ENCODE measurements around the gene TRRAP. TPM values are rescaled to one million over a fixed set of nuclear protein-coding genes. Genes with fewer than 3 reads are reported as not detected.

The TRRAP gene
- total RNA-seq, 8 experiments from 2014 or later = 11.7 to 55.6 (median 22.7) TPM

DNA sequence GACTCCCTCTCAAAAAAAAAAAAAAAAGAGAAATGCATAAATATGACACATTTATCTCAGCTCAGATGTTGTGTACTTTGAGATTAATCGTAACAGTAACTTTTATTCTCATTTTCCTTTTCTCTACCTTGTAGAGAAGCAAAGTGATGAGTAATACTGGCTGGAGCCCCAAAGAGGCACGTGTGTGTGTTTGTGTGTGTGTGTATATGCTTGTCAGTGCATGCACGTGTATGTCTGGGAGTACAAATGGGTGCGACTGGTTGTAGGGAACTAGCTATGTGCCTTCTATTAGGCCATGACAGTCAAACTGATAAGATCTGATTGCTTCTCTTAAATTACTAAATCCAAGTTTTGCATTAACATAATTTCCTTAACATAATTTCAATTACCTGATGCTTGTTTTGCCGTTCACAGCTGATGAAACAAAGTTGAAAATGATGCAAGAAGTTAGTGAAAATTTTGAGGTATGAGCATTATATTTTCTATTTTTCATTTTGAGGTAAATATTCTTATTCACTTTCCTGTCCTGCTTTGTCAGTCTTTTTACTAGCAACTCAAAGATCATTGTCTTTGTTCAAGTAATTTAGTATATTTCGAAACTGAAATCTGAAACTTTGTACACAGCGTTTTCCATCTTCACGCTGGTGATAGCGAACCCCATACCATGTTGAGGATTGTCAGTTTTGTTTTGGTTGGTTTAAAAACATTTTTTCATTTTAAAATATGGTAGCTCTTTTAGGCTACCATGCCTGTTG lies 3.4 kb downstream of the TRRAP start:
- 90 to 100% (median 98%) methylated on average over 3 to 9 of the region's 9 CpGs for WGBS, 10 experiments
- H3K4me1 ChIP-seq (replicated peaks in 1 of 2) = peaks cover 13 to 14% of the 10 kb centered on the region in 2 donors
- H3K27ac ChIP-seq = no peak overlapping the region
- no peak for ATAC-seq (replicated peaks in 6 of 8)
- in situ Hi-C loops (cut with MboI; ENCODE audit: low pct_unique_long_range_greater_than_20kb in 2 of 9, low sequenced_read_pairs in 9 of 9, unreplicated experiment in 9 of 9) = no loop called here
- no peak overlapping the region for H3K4me3 ChIP-seq

DNA sequence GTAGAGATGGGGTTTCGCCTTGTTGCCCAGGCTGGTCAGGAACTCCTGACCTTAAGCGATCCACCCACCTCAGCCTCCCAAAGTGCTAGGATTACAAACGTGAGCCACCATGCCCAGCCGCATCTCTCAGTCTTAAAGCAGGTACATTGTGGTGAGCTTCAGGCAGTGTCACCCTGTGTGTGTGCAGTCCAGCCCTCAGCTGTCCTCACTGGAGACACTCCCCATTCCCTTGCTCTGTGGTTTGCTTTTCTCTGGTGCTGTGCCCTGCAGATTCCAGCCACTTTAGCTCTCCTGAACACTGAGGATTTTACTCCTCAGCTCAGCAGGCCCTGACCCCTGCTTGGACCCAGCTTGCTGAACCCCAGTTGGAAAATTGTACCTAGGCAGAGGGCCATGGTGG lies 6.1 kb downstream of the TRRAP start:
- Histone ChIP-seq H3K4me3 (no peak overlapping the region), H3K4me1 (replicated peaks in 1 of 2) (peaks cover 4% of the 10 kb centered on the region in 2 donors), H3K27ac (no peak overlapping the region)
- no peak for ATAC-seq (replicated peaks in 6 of 8)
- in situ Hi-C loops (cut with MboI; ENCODE audit: low pct_unique_long_range_greater_than_20kb in 2 of 9, low sequenced_read_pairs in 9 of 9, unreplicated experiment in 9 of 9) = no loop called here
- 87 to 100% (median 90%) methylated on average over 2 to 3 of the region's 4 CpGs; no CpG with 5 or more reads in 5 of the 10 experiments for WGBS, 10 experiments

DNA sequence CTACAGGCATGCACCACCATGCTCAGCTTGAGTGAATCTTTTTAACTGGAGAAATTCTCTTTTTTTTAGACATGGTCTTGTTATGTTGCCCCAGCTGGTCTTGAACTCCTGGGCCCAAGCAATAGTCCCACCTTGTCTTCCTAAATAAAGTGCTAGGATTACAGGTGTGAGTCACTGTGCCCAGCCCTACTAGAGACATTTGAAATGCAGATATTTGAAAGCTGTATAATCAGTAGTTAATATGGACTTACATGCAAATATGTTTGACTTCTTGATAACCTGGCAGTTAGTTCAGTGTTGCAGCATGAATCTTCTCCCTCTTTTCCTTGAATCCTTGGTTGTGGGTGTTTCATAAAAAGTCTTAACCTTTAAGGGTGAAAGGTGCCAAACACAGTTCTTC lies 8.7 kb downstream of the TRRAP start:
- Histone ChIP-seq H3K4me3 (no peak overlapping the region), H3K27ac (no peak overlapping the region), H3K4me1 (replicated peaks in 1 of 2) (no peaks in the 10 kb centered on the region)
- in situ Hi-C loops (cut with MboI; ENCODE audit: low pct_unique_long_range_greater_than_20kb in 2 of 9, low sequenced_read_pairs in 9 of 9, unreplicated experiment in 9 of 9) = no loop called here
- ATAC-seq (replicated peaks in 6 of 8) = peak in 3 of 8 experiments; percentile 36 to 85 (median 72)

DNA sequence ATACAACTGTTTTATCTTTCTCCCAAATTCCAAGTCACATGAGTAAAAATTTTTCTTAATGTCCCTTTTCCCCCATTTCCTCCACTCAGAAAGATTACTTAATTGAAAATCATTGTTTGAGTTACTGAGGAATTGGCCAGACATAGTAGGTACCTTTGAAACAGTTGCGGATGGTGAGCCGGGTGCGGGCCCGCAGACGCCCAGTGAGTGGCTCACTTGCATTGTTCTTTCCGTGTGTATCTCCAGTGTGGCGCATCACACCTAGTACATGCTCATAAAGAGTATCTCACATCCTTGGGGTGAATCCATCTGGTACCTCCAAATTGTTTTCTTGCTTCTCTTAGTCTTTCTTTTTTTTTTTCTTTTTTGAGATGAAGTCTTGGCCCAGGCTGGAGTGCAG lies 14.3 kb downstream of the TRRAP start:
- ATAC-seq (replicated peaks in 6 of 8) = no peak
- Histone ChIP-seq H3K4me3 (no peak overlapping the region), H3K27ac (no peak overlapping the region), H3K4me1 (replicated peaks in 1 of 2) (no peaks in the 10 kb centered on the region)
- WGBS, 10 experiments = 92 to 100% (median 100%) methylated on average over 1 to 7 of the region's 7 CpGs; no CpG with 5 or more reads in 5 of the 10 experiments
- in situ Hi-C loops (cut with MboI; ENCODE audit: low pct_unique_long_range_greater_than_20kb in 2 of 9, low sequenced_read_pairs in 9 of 9, unreplicated experiment in 9 of 9) = no loop called here

DNA sequence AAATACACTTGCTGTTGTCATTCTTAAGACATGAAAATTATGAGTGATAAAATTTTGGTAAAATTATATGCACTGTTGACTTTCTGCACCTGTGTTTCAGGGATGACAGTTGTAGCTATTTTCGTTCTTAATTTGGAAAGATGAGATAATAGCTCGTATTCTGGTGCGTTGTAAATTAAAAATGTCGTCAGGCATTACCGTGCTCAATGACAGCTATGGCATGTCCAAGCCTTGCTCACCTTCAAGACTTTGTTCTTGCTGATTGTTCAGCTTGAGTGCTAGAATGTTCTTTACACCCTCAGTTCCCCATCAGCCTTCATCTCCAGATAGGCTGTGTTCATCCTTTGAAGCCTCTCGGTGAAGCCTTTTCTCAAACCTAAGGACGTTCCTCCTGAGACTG lies 21.5 kb downstream of the TRRAP start:
- ATAC-seq (replicated peaks in 6 of 8) = no peak
- in situ Hi-C loops (cut with MboI; ENCODE audit: low pct_unique_long_range_greater_than_20kb in 2 of 9, low sequenced_read_pairs in 9 of 9, unreplicated experiment in 9 of 9) = no loop called here
- 82 to 100% (median 96%) methylated on average over 1 to 7 of the region's 7 CpGs; no CpG with 5 or more reads in 1 of the 10 experiments for WGBS, 10 experiments

DNA sequence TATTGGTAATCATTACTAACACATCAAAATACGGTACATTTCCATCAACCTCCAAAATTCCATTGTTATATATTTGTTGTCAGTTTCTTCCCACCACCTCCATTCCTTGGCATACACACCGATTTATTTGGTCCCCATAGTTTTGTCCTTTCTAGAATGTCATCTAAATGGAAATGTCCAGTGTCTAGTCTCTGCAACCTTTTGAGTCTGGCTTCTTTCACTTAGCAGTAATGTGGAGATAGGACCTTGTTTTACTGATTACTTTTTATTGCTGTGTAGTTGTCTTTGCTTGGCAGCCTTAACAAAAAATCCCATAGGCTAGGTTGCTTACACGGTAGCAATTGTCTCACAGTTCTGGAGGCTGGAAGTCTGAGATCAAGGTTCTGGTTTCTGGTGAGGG lies 22.5 kb downstream of the TRRAP start:
- Histone ChIP-seq H3K27ac (no peak overlapping the region), H3K4me1 (replicated peaks in 1 of 2) (no peaks in the 10 kb centered on the region), H3K4me3 (no peak overlapping the region)
- no peak for ATAC-seq (replicated peaks in 6 of 8)
- in situ Hi-C loops (cut with MboI; ENCODE audit: low pct_unique_long_range_greater_than_20kb in 2 of 9, low sequenced_read_pairs in 9 of 9, unreplicated experiment in 9 of 9) = no loop called here
- 80 to 100% (median 100%) methylated on average over 1 to 3 of the region's 3 CpGs; no CpG with 5 or more reads in 1 of the 10 experiments for WGBS, 10 experiments

More for the DNA sequence above, 21.5 kb downstream of the TRRAP start:
- H3K27ac ChIP-seq = no peak overlapping the region
- H3K4me3 ChIP-seq = no peak overlapping the region
- no peaks in the 10 kb centered on the region for H3K4me1 ChIP-seq (replicated peaks in 1 of 2)

DNA sequence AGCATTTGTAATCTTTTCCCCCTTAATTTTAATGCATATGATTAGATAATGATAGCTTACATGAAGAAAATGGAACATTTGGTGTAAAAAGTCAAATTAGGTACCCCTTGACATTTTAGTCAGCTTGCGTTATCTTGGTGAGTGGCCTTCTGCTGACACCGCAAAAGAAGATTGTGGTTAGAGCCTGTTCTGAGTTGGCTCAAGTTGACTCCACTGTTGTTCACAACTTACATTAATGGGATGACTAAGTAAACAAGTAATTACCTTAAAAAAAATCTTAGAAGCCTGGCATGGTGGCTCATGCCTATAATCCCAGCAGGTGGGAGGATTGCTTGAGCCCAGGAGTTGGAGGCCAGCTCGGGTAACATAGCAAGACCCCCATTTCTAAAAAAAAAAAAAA lies 24.2 kb downstream of the TRRAP start:
- in situ Hi-C loops (cut with MboI; ENCODE audit: low pct_unique_long_range_greater_than_20kb in 2 of 9, low sequenced_read_pairs in 9 of 9, unreplicated experiment in 9 of 9) = no loop called here
- H3K27ac ChIP-seq = no peak overlapping the region
- no peak for ATAC-seq (replicated peaks in 6 of 8)
- no peaks in the 10 kb centered on the region for H3K4me1 ChIP-seq (replicated peaks in 1 of 2)
- no peak overlapping the region for H3K4me3 ChIP-seq
- whole genome bisulfite sequencing, 10 experiments = 77 to 100% (median 100%) methylated on average over 1 to 3 of the region's 3 CpGs; no CpG with 5 or more reads in 1 of the 10 experiments

DNA sequence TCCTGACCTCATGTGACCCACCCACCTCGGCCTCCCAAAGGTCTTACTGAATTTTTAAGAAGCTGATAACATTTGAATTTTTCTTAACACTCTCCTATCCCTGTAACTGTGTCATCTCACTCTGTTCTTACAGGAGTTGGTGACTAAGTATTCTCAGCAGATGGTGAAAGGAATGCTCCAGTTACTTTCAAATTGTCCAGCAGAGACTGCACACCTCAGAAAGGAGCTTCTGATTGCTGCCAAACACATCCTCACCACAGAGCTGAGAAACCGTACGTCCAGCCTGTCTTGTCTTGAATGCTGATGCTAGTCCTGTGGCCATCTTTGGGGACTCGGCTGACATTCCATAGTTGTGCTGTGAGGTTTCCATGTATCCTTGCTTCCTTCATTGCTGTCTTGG lies 24.9 kb downstream of the TRRAP start:
- Histone ChIP-seq H3K4me1 (replicated peaks in 1 of 2) (no peaks in the 10 kb centered on the region), H3K27ac (no peak overlapping the region), H3K4me3 (no peak overlapping the region)
- 94 to 100% (median 100%) methylated on average over 1 to 4 of the region's 4 CpGs; no CpG with 5 or more reads in 3 of the 10 experiments for WGBS, 10 experiments
- in situ Hi-C loops (cut with MboI; ENCODE audit: low pct_unique_long_range_greater_than_20kb in 2 of 9, low sequenced_read_pairs in 9 of 9, unreplicated experiment in 9 of 9) = no loop called here
- ATAC-seq (replicated peaks in 6 of 8) = no peak

DNA sequence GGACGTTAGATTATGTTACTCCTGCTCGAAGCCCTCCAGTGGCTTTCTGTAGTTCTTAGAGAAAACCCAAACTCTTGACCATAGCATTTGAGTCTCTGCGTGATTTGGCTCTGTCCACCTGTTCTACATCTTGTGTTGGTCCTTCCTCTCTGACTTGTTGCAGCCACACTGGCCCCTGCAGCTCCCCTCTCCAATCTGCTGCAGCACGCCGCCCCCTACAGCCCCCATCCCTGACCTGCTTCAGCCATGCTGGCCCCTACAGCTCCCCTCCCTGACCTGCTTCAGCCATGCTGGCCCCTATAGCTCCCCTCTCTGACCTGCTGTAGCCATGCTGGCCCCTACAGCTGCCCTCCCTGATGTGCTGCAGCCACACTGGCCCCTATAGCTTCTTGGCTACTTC lies 29.2 kb downstream of the TRRAP start:
- 85 to 100% (median 98%) methylated on average over 1 to 3 of the region's 5 CpGs; no CpG with 5 or more reads in 2 of the 10 experiments for WGBS, 10 experiments
- Histone ChIP-seq H3K4me3 (no peak overlapping the region), H3K27ac (no peak overlapping the region), H3K4me1 (replicated peaks in 1 of 2) (no peaks in the 10 kb centered on the region)
- in situ Hi-C loops (cut with MboI; ENCODE audit: low pct_unique_long_range_greater_than_20kb in 2 of 9, low sequenced_read_pairs in 9 of 9, unreplicated experiment in 9 of 9) = no loop called here
- no peak for ATAC-seq (replicated peaks in 6 of 8)

DNA sequence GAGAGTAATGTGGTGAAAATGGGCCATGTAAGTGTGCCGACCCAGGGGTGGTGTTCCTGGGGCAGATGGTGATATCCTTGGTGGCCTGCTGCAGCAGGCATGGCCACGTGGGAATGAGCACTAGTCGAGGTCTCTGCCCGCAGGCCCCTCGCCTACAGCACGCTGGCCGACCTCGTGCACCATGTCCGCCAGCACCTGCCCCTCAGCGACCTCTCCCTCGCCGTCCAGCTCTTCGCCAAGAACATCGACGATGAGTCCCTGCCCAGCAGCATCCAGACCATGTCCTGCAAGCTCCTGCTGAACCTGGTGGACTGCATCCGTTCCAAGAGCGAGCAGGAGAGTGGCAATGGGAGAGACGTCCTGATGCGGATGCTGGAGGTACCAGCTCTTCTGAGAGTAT lies 30.3 kb downstream of the TRRAP start:
- no peak overlapping the region for H3K4me3 ChIP-seq
- in situ Hi-C loops (cut with MboI; ENCODE audit: low pct_unique_long_range_greater_than_20kb in 2 of 9, low sequenced_read_pairs in 9 of 9, unreplicated experiment in 9 of 9) = no loop called here
- H3K27ac ChIP-seq = no peak overlapping the region
- 90 to 100% (median 97%) methylated on average over 2 to 19 of the region's 19 CpGs; no CpG with 5 or more reads in 6 of the 10 experiments for WGBS, 10 experiments
- no peak for ATAC-seq (replicated peaks in 6 of 8)
- H3K4me1 ChIP-seq (replicated peaks in 1 of 2) = no peaks in the 10 kb centered on the region

DNA sequence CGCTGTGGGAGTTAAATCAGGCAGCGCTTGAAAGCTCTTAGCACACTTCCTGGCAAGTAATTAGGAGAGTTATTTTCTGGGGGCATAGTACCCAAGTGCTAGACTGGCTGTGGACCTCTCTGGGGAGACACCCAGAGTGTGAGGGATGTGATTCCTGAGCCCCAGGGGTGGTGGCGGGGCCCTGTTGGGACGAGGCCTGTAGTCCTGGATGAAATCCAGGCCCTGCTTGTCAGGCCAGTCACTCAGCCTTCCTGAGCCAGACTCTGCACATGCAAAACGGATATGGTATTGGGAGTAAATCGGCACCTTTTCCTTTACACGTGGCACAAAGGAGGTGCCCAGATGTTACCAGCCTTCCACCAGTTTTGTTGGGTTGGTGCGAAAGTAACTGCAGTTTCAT lies 31.2 kb downstream of the TRRAP start:
- Histone ChIP-seq H3K4me3 (no peak overlapping the region), H3K4me1 (replicated peaks in 1 of 2) (no peaks in the 10 kb centered on the region), H3K27ac (no peak overlapping the region)
- WGBS, 10 experiments = 50 to 100% (median 85%) methylated on average over 1 to 8 of the region's 8 CpGs; no CpG with 5 or more reads in 4 of the 10 experiments
- ATAC-seq (replicated peaks in 6 of 8) = no peak
- in situ Hi-C loops (cut with MboI; ENCODE audit: low pct_unique_long_range_greater_than_20kb in 2 of 9, low sequenced_read_pairs in 9 of 9, unreplicated experiment in 9 of 9) = no loop called here

DNA sequence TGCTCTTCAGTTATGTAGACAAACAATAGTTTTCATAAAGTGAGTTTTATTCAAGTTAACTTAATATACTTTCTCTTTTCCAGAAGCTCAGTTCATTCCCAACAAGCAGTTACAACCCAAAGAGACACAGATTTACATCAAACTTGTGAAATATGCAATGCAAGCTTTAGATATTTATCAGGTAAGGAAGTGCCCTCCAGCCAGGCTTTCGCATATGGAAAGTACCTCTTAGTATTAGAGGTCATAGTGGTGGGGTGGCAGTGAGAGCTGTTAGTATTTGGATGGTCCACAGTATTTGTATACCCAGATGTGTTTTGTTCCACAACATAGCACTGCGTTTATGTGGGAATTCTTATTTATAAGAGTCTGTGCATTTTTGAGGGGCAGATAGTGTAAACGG lies 32.1 kb downstream of the TRRAP start:
- in situ Hi-C loops (cut with MboI; ENCODE audit: low pct_unique_long_range_greater_than_20kb in 2 of 9, low sequenced_read_pairs in 9 of 9, unreplicated experiment in 9 of 9) = no loop called here
- H3K4me1 ChIP-seq (replicated peaks in 1 of 2) = no peaks in the 10 kb centered on the region
- peak in 3 of 8 experiments; percentile 29 to 89 (median 68) for ATAC-seq (replicated peaks in 6 of 8)
- no peak overlapping the region for H3K4me3 ChIP-seq
- WGBS, 10 experiments = 37 to 100% (median 100%) methylated on average over 1 to 3 of the region's 3 CpGs; no CpG with 5 or more reads in 1 of the 10 experiments
- H3K27ac ChIP-seq = no peak overlapping the region

DNA sequence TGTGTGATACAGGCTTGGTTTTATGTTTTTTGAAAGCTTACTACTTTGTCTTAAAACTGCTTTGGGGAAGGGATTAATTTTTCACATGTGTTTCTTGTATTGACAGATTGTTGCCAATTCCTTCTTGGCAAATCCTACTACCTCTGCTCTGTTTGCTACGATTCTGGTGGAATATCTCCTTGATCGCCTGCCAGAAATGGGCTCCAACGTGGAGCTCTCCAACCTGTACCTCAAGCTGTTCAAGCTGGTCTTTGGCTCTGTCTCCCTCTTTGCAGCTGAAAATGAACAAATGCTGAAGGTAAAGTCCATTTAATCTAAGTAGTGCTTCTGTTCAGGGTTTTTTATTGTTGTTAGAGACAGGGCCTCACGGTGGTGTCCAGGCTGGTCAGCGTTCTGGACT lies 33.6 kb downstream of the TRRAP start:
- ATAC-seq (replicated peaks in 6 of 8) = no peak
- 10 to 100% (median 90%) methylated on average over 1 to 5 of the region's 5 CpGs; no CpG with 5 or more reads in 1 of the 10 experiments for WGBS, 10 experiments
- no peaks in the 10 kb centered on the region for H3K4me1 ChIP-seq (replicated peaks in 1 of 2)
- in situ Hi-C loops (cut with MboI; ENCODE audit: low pct_unique_long_range_greater_than_20kb in 2 of 9, low sequenced_read_pairs in 9 of 9, unreplicated experiment in 9 of 9) = no loop called here
- H3K4me3 ChIP-seq = no peak overlapping the region
- no peak overlapping the region for H3K27ac ChIP-seq

DNA sequence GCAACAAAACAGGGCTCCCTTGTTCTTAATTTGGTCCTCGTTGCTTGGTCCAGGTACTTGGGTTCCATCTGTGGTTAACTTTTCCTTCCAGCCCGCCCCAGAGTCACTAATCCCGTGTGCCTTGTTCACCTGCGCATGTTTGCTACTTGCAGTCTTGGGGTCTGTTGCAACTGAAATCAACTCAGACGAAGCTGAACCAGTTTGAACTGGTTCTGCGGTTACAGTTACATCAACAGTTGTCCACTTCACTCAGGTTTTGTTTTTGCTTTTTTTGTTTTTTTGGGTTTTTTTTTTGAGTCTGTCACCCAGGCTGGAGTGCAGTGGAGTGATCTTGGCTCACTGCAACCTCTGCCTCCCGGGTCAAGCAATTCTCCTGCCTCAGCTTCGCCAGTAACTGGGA lies 34.7 kb downstream of the TRRAP start:
- Histone ChIP-seq H3K4me3 (no peak overlapping the region), H3K4me1 (replicated peaks in 1 of 2) (no peaks in the 10 kb centered on the region), H3K27ac (no peak overlapping the region)
- ATAC-seq (replicated peaks in 6 of 8) = no peak
- WGBS, 10 experiments = 89 to 100% (median 94%) methylated on average over 2 to 8 of the region's 8 CpGs; no CpG with 5 or more reads in 1 of the 10 experiments
- in situ Hi-C loops (cut with MboI; ENCODE audit: low pct_unique_long_range_greater_than_20kb in 2 of 9, low sequenced_read_pairs in 9 of 9, unreplicated experiment in 9 of 9) = no loop called here
